ENCODE measurements around the gene SNAI3. TPM values are rescaled to one million over a fixed set of nuclear protein-coding genes. Genes with fewer than 3 reads are reported as not detected.
A peak's percentile ranks its signal among the peaks of the same experiment; 100 is the strongest.

SNAI3 gene
- total and polyA plus RNA-seq, 2 donors (not counting 1 experiment from before 2014, with no cell fraction given), result 6.5 to 8.8 TPM

- H3K4me3 ChIP-seq (ENCODE audit: control extremely low read depth in 1 of 5, extremely low read depth in 1 of 5, insufficient read depth in 1 of 5, low read depth in 2 of 5, low read length in 4 of 5), result peak overlapping the region; percentile 32 to 69 (median 54)
- no peaks in the 10 kb centered on the region for H3K27me3 ChIP-seq (replicated peaks in 1 of 4; ENCODE audit: control extremely low read depth in 1 of 4, control insufficient read depth in 3 of 4, insufficient read depth in 4 of 4, low read length in 3 of 4)
- peak overlapping the region; percentile 84 to 91 for H3K27ac ChIP-seq (ENCODE audit: low read length in 2 of 2)
- peak overlapping the region; percentile 60 for H3K9ac ChIP-seq (ENCODE audit: low read length)
- POLR2A ChIA-PET, result interaction anchor here (0.6 to 2.6 kb wide), 11 partner anchors 9 to 131 kb away, joined by 3 to 14 read pairs (median 4); partner anchors contain the start of genes IL17C, SNAI3 and ZC3H18
- peaks cover 0 to 43% of the 10 kb centered on the region in 2 experiments for H3K36me3 ChIP-seq (replicated peaks in 1 of 2; ENCODE audit: control extremely low read depth in 1 of 2, control insufficient read depth in 1 of 2, extremely low read depth in 1 of 2, insufficient read depth in 2 of 2, low read length in 1 of 2)
- TF ChIP-seq CTCF (IDR thresholded peaks at IDR 0.05), result no peak
- TF ChIP-seq EZH2 (IDR thresholded peaks at IDR 0.05; ENCODE audit: borderline replicate concordance, insufficient read depth, low read depth, low read length, poor library complexity, severe bottlenecking), result no peak
- peak overlapping the region; percentile 44 for H2AFZ ChIP-seq (ENCODE audit: insufficient read depth, low read depth, low read length, poor library complexity, severe bottlenecking)
- H3K9me3 ChIP-seq (ENCODE audit: control extremely low read depth in 1 of 3, control insufficient read depth in 2 of 3, insufficient read depth in 1 of 3, low read length in 2 of 3), result no peaks in the 10 kb centered on the region
- DNase-seq (peak; percentile 91), ATAC-seq (ENCODE audit: low read depth) (peak; percentile 79)
- intact Hi-C loops (cut with micrococcal nuclease), result loop anchor here (1.0 to 2.0 kb wide), 5 partner anchors 15 to 66 kb away; partner anchors contain the start of genes CYBA, MVD and SNAI3
- 2% methylated on average over 41 of the region's 42 CpGs for WGBS (ENCODE audit: insufficient coverage)
- H3K4me1 ChIP-seq (ENCODE audit: control insufficient read depth in 2 of 2, insufficient read depth in 2 of 2, low read length in 2 of 2), result peaks cover 61 to 83% of the 10 kb centered on the region in 2 donors
- CTCF ChIA-PET, result interaction anchor here (1.0 to 2.1 kb wide), 6 partner anchors 10 to 36 kb away, joined by 3 to 13 read pairs (median 5); no protein-coding TSS in a partner anchor
- peak overlapping the region; percentile 98 for H3K4me2 ChIP-seq (replicated peaks; ENCODE audit: low read depth, low read length, poor library complexity, severe bottlenecking)
- H3K4me1 Mint-ChIP-seq, result peaks cover 70% of the 10 kb centered on the region
- no peaks in the 10 kb centered on the region for H3K27me3 Mint-ChIP-seq
- H4K20me1 ChIP-seq (ENCODE audit: control insufficient read depth, insufficient read depth, low read length, poor library complexity, severe bottlenecking), result peaks cover 21% of the 10 kb centered on the region
- peaks cover 63% of the 10 kb centered on the region for H3K79me2 ChIP-seq (ENCODE audit: control insufficient read depth, insufficient read depth, low read length)
- peak overlapping the region; percentile 84 for H3K4me3 Mint-ChIP-seq
- peak overlapping the region; percentile 96 for H3K27ac Mint-ChIP-seq
- no peaks in the 10 kb centered on the region for H3K9me3 Mint-ChIP-seq (ENCODE audit: insufficient read depth)
These were observed 14.6 kb upstream of the SNAI3 start for GRCh38 chr16:88700636-88701482.

Data from B cell (primary cell).